GM12865 (cell line): ENCODE data around the gene TAB2.
A peak's percentile ranks its signal among the peaks of the same experiment; 100 is the strongest.
"Not testable (repeated sequence)": the region's sequence is repeated elsewhere in the genome, so short reads cannot be mapped to it uniquely, and the experiment has no call there.

Experiments
- DNase-seq: peaks from one replicate; pipeline ENCODE4 v3.0.0; 2010; ENCODE audit warnings: low read depth
- H3K4me3 ChIP-seq: 2 replicates; pipeline ENCODE4 v1.5.1; 2011; ENCODE audit warnings: mild to moderate bottlenecking, low read depth, low read length, control low read depth
- TF ChIP-seq, protein P1 (sequence below): IDR thresholded peaks from 2 replicates; pipeline ENCODE4 v1.5.1; 2011; ENCODE audit warnings: low read length, control low read depth, low read depth, inconsistent platforms; ENCODE audit not compliant: insufficient read depth; ENCODE audit errors: missing control alignments

TAB2 gene

DNA sequence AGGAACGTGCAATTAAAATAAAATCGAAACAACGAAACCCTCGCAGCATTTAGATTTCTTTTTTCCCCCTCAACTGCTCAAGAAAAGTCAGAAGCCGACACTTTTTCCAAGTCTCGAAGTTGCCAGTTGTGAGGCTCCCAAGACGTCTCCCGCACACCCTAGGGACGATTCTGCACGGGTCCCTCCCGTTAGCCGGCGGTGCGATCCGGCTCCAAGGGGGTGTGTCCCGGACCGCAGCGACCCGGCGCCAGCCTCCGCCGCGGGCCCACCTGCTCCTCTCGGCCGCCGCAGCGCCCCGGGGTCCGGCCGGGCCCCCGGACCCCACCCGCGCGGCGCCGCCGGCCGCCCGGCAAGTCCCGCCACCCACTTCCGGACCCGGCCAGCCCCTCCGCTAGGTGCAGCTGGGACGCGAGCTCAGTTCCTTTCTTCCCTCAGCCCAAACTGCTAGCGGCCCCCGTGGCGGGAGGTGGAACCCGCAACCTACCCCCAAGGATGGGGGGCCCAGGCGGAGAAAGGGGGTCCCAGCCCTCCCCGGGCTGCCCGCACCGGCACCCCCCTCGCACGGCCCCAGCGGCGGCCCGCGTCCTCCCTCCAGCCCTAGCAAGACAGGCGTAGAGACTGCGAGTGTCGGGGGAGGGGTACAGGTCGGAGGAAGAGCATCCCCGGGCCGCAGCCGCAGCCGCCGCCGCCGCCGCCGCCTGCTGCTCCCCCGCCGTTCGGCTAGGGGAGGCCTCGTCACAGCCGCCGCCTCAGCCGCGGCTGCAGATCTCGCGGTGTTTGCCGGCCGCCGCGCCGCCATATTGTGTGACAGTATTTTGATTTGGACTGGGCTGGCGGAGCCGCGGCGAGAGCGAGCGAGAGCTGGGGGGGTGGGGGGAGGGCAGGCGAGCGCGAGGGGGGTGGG lies 520 bp upstream of the TAB2 start:
- TF ChIP-seq, protein P1, sequence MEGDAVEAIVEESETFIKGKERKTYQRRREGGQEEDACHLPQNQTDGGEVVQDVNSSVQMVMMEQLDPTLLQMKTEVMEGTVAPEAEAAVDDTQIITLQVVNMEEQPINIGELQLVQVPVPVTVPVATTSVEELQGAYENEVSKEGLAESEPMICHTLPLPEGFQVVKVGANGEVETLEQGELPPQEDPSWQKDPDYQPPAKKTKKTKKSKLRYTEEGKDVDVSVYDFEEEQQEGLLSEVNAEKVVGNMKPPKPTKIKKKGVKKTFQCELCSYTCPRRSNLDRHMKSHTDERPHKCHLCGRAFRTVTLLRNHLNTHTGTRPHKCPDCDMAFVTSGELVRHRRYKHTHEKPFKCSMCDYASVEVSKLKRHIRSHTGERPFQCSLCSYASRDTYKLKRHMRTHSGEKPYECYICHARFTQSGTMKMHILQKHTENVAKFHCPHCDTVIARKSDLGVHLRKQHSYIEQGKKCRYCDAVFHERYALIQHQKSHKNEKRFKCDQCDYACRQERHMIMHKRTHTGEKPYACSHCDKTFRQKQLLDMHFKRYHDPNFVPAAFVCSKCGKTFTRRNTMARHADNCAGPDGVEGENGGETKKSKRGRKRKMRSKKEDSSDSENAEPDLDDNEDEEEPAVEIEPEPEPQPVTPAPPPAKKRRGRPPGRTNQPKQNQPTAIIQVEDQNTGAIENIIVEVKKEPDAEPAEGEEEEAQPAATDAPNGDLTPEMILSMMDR, result no peak
- peak overlapping the region; percentile 98 for H3K4me3 ChIP-seq
- peak; percentile 97 for DNase-seq

- TF ChIP-seq, protein P1, result no peak
- H3K4me3 ChIP-seq, result peak overlapping the region; percentile 98
- DNase-seq, result peak; percentile 75
Observed at GRCh38 chr6:149318581-149319286, 1.2 kb downstream of the TAB2 start.

- TF ChIP-seq, protein P1, result no peak
- H3K4me3 ChIP-seq, result peak overlapping the region; percentile 98
- DNase-seq, result no peak
Observed at GRCh38 chr6:149319422-149319821, 1.9 kb downstream of the TAB2 start.

GRCh38 chr6:149320016-149320415 lies 2.5 kb downstream of the TAB2 start:
- not testable (repeated sequence) for DNase-seq
- peak overlapping the region; percentile 98 for H3K4me3 ChIP-seq

- DNase-seq, result no peak
- H3K4me3 ChIP-seq, result peak overlapping the region; percentile 98; the same call in 1 of the 2 replicates
- TF ChIP-seq, protein P1, result no peak
Observed at GRCh38 chr6:149320796-149321195, 3.3 kb downstream of the TAB2 start.

GRCh38 chr6:149323353-149323752 lies 5.8 kb downstream of the TAB2 start:
- H3K4me3 ChIP-seq, result no peak overlapping the region
- no peak for DNase-seq
- TF ChIP-seq, protein P1, result no peak

- TF ChIP-seq, protein P1, result no peak
- no peak for DNase-seq
Observed at GRCh38 chr6:149323925-149324324, 6.4 kb downstream of the TAB2 start.

More at GRCh38 chr6:149323925-149324324, 6.4 kb downstream of the TAB2 start:
- H3K4me3 ChIP-seq, result no peak overlapping the region
